GM12878 (cell line): ENCODE data around the gene ZBTB42. TPM values are rescaled to one million over a fixed set of nuclear protein-coding genes. Genes with fewer than 3 reads are reported as not detected.

Source experiments
- ATAC-seq: fragments of 200-7000 bp; cut with Tn5 transposase; 3 replicates; pipeline ENCODE4 v1.9.1; 2020; ENCODE audit warnings: mild to moderate bottlenecking, moderate library complexity
- BruUV-seq: library from RNA; stranded (reverse); fragments of 400-500 nt; replicated peaks from 2 replicates; lab custom pipeline; 2021; lab: Mats Ljungman, UMichigan
- CTCF ChIA-PET: fragments of 300-600 bp; sonication (Branson Sonifier 250); formaldehyde crosslinking; extraction: SDS; loops from one replicate; lab custom pipeline; 2021; ENCODE audit warnings: inconsistent platforms; lab: Yijun Ruan, JAX
- POLR2A ChIA-PET: fragments of 350-600 bp; formaldehyde crosslinking; extraction: SDS; loops from one replicate; lab custom pipeline; 2021; ENCODE audit warnings: inconsistent platforms; lab: Charles Lee
- RAD21 ChIA-PET: fragments of 300-600 bp; sonication (Branson Sonifier 250); formaldehyde crosslinking; loops from one replicate; lab custom pipeline; 2023; ENCODE audit warnings: antibody characterized with exemption; ENCODE audit not compliant: unreplicated experiment; lab: Charles Lee
- SMC1A ChIA-PET: fragments of 300-600 bp; sonication (Branson Sonifier 250); formaldehyde crosslinking; loops from one replicate; lab custom pipeline; 2023; ENCODE audit not compliant: unreplicated experiment, uncharacterized antibody; lab: Charles Lee
- DNase-seq: peaks from one replicate; pipeline ENCODE4 v3.0.0-alpha.2; 2011; ENCODE audit warnings: low read depth, low spot score
- FAIRE-seq: peaks from 3 replicates; lab custom pipeline; 2011; peaks lifted over from hg19 to GRCh38; lab: Jason Lieb, UNC
- H2AFZ ChIP-seq: 2 replicates; pipeline ENCODE4 v1.6.0; 2011; ENCODE audit warnings: low read depth, low read length, control low read depth; ENCODE audit not compliant: control insufficient read depth
- H3K27ac ChIP-seq: 2 replicates; pipeline ENCODE4 v1.5.1; 2011; ENCODE audit warnings: control low read depth; ENCODE audit not compliant: control insufficient read depth, insufficient read depth
- H3K27me3 ChIP-seq, 2 experiments: replicated peaks in 1 of 2; 2 replicates each; pipeline versions ENCODE4 v1.6.0 to v1.6.1; 2011; ENCODE audit warnings: low read length in 1 of 2; ENCODE audit not compliant: control insufficient read depth in 2 of 2, insufficient read depth in 2 of 2
- H3K36me3 ChIP-seq, 2 experiments: 2 replicates each; pipeline ENCODE4 v1.5.1; 2011; ENCODE audit warnings: low read length in 1 of 2; ENCODE audit not compliant: control insufficient read depth in 2 of 2, insufficient read depth in 2 of 2
- H3K4me1 ChIP-seq: 2 replicates; pipeline ENCODE4 v1.6.1; 2011; ENCODE audit warnings: mild to moderate bottlenecking, low read length, moderate library complexity, mixed read lengths; ENCODE audit not compliant: control insufficient read depth, insufficient read depth
- H3K4me2 ChIP-seq: 2 replicates; pipeline ENCODE4 v1.6.0; 2011; ENCODE audit warnings: control low read depth; ENCODE audit not compliant: control insufficient read depth, insufficient read depth
- H3K4me3 ChIP-seq: fragments of 200-600 bp; sonication (generic); 2 replicates; pipeline ENCODE4 v1.5.1; 2016
- H3K79me2 ChIP-seq: 2 replicates; pipeline ENCODE4 v1.6.0; 2011; ENCODE audit warnings: low read length; ENCODE audit not compliant: control insufficient read depth, insufficient read depth
- H3K9ac ChIP-seq: 2 replicates; pipeline ENCODE4 v1.8.0; 2011; ENCODE audit warnings: low read length, control low read depth, mixed read lengths; ENCODE audit not compliant: control insufficient read depth, insufficient read depth
- H3K9me3 ChIP-seq: replicated peaks from 3 replicates; pipeline ENCODE4 v1.5.1; 2011; ENCODE audit warnings: mild to moderate bottlenecking, low read length; ENCODE audit not compliant: control insufficient read depth, insufficient read depth
- H4K20me1 ChIP-seq: 2 replicates; pipeline ENCODE4 v1.6.0; 2011; ENCODE audit not compliant: control insufficient read depth, insufficient read depth
- CHD2 ChIP-seq: IDR thresholded peaks from 2 replicates; pipeline ENCODE4 v1.6.1; 2011; ENCODE audit warnings: low read depth, low read length, improper control_type of control experiment, borderline replicate concordance
- SMC3 ChIP-seq: IDR thresholded peaks from 2 replicates; pipeline ENCODE4 v1.6.1; 2011; ENCODE audit warnings: low read length, improper control_type of control experiment, borderline replicate concordance
- STAT1 ChIP-seq: fragments of 450-650 bp; conservative IDR thresholded peaks from 2 replicates; pipeline ENCODE4 v1.6.1; 2014; ENCODE audit warnings: antibody characterized with exemption, mild to moderate bottlenecking
- SUPT20H ChIP-seq: IDR thresholded peaks from 2 replicates; pipeline ENCODE4 v1.6.1; 2011; ENCODE audit warnings: low read depth, mild to moderate bottlenecking, low read length, moderate library complexity, borderline replicate concordance; ENCODE audit not compliant: control insufficient read depth
- ZNF274 ChIP-seq: IDR thresholded peaks from one replicate; pipeline ENCODE4 v1.8.0; 2011; ENCODE audit not compliant: insufficient read length, insufficient read depth
- whole genome bisulfite sequencing: methylation state at CpG from one replicate; pipeline ENCODE4 v1.1.6; 2016; ENCODE audit warnings: low lambda C conversion rate; ENCODE audit not compliant: insufficient replicate concordance, insufficient coverage; ENCODE audit errors: missing lambda C conversion rate; 5-methylcytosine and 5-hydroxymethylcytosine counted together
- in situ Hi-C: fragments of 300-500 bp; cut with MboI; formaldehyde crosslinking; loops from 9 replicates; pipeline ENCODE4 v1.14.3; 2018; ENCODE audit warnings: mixed read lengths
- intact Hi-C: fragments of 100-400 bp; cut with micrococcal nuclease; formaldehyde crosslinking; loops from one replicate; pipeline ENCODE4 v1.14.2; 2022; ENCODE audit not compliant: unreplicated experiment
- polyA plus RNA-seq, 11 experiments: library from polyadenylated mRNA; depleted of rRNA in 4 of 11; unstranded in 6 of 11; stranded (reverse) in 5 of 11; fragments of >200 nt; fragmentation: Nextera tagmentation in 4 of 11; fragmentation: Illumina TruSeq in 1 of 11; extraction: Ambion mirVana in 4 of 11; extraction: Trizol in 1 of 11; gene quantifications; 1 replicate in 1 of 11; 2 replicates in 10 of 11; pipeline versions ENCODE4 v1.2.1 to v1.2.3, GENCODE V29; 2011 to 2016; ENCODE audit warnings: inconsistent platforms in 2 of 11, missing spikeins in 2 of 11, low read depth in 1 of 11
- total RNA-seq, 4 experiments: library from RNA; depleted of rRNA in 3 of 4; stranded (reverse); fragments of >200 nt in 3 of 4; fragmentation: Illumina TruSeq in 1 of 4; extraction: Trizol in 1 of 4; gene quantifications; 2 replicates each; pipeline versions ENCODE4 v1.2.1 to v1.2.3, GENCODE V29; 2013 to 2021
- TF ChIP-seq, protein P1 (sequence below): IDR thresholded peaks from 2 replicates; pipeline ENCODE4 v1.6.1; 2012; ENCODE audit warnings: low read length, inconsistent platforms
- TF ChIP-seq, protein P2 (sequence below): IDR thresholded peaks from 2 replicates; pipeline ENCODE4 v1.6.1; 2012; ENCODE audit warnings: low read depth, low read length, improper control_type of control experiment
- TF ChIP-seq, protein P3 (sequence below): fragments of 450-650 bp; IDR thresholded peaks from 2 replicates; pipeline ENCODE4 v1.6.1; 2016; ENCODE audit warnings: mild to moderate bottlenecking, moderate library complexity, borderline replicate concordance
- TF ChIP-seq, protein P4 (sequence below): IDR thresholded peaks from 2 replicates; pipeline ENCODE4 v1.6.1; 2011; ENCODE audit warnings: borderline replicate concordance, low read depth, mild to moderate bottlenecking, moderate library complexity, low read length; ENCODE audit not compliant: insufficient read depth, poor library complexity, severe bottlenecking
- TF ChIP-seq, protein P5 (sequence below): IDR thresholded peaks from 2 replicates; pipeline ENCODE4 v1.6.1; 2011; ENCODE audit warnings: borderline replicate concordance, low read depth, mild to moderate bottlenecking, moderate library complexity, mixed read lengths, low read length; ENCODE audit not compliant: insufficient read depth; ENCODE audit errors: extremely low read length

ZBTB42 gene
- total and polyA plus RNA-seq, 10 of the 15 experiments (the other 5 are each of a cell fraction or from before 2014, with no cell fraction given): 0.05 to 1.2 (median 0.37) TPM; not detected in 2

DNA sequence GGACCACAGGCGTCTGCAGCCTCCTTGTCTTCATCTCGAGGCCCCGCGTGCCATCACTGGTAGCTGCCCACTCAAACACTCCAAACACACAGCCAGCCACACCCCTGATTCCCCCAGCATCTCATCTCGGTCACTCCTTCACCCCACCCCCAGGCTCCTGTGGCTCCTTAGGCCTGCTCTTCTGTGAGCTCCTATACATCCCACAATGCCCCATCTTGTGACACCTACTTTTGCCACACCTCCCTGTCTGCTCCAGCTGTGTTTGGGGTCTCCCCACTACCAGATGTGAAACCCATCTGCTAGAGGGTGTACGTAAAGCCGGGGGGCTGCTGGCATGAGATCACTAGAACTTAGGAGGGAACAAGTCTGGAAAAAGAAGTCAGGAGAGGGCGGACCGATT lies 9.5 kb upstream of the ZBTB42 start:
- Histone ChIP-seq H3K9me3 (no peaks in the 10 kb centered on the region), H2AFZ (no peak overlapping the region), H3K27me3 (no peaks in the 10 kb centered on the region), H4K20me1 (peaks cover 3% of the 10 kb centered on the region; the same call in 1 of the 2 replicates), H3K36me3 (peaks cover 0 to 8% of the 10 kb centered on the region in 2 experiments; a peak in 2 of 4 replicates), H3K4me1 (peaks cover 16% of the 10 kb centered on the region), H3K4me3 (no peak overlapping the region), H3K4me2 (no peak overlapping the region), H3K79me2 (peaks cover 26% of the 10 kb centered on the region), H3K9ac (no peak overlapping the region), H3K27ac (no peak overlapping the region)
- BruUV-seq: no TSS peak
- DNase-seq: no peak
- in situ Hi-C loops (no loop called here), intact Hi-C loops (no loop called here)
- ChIA-PET SMC1A (no interaction called here), POLR2A (interaction anchor here (1.0 kb wide), 1 partner anchor 61 kb away, joined by 3 read pairs; no protein-coding TSS in a partner anchor), RAD21 (no interaction called here), CTCF (interaction anchor here (0.9 to 1.0 kb wide), 2 partner anchors 23 to 144 kb away, joined by 3 read pairs; no protein-coding TSS in a partner anchor)
- 91% methylated on average over 9 of the region's 9 CpGs for WGBS
- no peak for ATAC-seq
- no peak for FAIRE-seq
- TF ChIP-seq, protein P1, sequence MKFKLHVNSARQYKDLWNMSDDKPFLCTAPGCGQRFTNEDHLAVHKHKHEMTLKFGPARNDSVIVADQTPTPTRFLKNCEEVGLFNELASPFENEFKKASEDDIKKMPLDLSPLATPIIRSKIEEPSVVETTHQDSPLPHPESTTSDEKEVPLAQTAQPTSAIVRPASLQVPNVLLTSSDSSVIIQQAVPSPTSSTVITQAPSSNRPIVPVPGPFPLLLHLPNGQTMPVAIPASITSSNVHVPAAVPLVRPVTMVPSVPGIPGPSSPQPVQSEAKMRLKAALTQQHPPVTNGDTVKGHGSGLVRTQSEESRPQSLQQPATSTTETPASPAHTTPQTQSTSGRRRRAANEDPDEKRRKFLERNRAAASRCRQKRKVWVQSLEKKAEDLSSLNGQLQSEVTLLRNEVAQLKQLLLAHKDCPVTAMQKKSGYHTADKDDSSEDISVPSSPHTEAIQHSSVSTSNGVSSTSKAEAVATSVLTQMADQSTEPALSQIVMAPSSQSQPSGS: no peak
- TF ChIP-seq, protein P2, sequence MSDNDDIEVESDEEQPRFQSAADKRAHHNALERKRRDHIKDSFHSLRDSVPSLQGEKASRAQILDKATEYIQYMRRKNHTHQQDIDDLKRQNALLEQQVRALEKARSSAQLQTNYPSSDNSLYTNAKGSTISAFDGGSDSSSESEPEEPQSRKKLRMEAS: no peak
- TF ChIP-seq CHD2 (no peak), SMC3 (no peak), SUPT20H (no peak), ZNF274 (no peak), STAT1 (no peak)
- TF ChIP-seq, protein P3, sequence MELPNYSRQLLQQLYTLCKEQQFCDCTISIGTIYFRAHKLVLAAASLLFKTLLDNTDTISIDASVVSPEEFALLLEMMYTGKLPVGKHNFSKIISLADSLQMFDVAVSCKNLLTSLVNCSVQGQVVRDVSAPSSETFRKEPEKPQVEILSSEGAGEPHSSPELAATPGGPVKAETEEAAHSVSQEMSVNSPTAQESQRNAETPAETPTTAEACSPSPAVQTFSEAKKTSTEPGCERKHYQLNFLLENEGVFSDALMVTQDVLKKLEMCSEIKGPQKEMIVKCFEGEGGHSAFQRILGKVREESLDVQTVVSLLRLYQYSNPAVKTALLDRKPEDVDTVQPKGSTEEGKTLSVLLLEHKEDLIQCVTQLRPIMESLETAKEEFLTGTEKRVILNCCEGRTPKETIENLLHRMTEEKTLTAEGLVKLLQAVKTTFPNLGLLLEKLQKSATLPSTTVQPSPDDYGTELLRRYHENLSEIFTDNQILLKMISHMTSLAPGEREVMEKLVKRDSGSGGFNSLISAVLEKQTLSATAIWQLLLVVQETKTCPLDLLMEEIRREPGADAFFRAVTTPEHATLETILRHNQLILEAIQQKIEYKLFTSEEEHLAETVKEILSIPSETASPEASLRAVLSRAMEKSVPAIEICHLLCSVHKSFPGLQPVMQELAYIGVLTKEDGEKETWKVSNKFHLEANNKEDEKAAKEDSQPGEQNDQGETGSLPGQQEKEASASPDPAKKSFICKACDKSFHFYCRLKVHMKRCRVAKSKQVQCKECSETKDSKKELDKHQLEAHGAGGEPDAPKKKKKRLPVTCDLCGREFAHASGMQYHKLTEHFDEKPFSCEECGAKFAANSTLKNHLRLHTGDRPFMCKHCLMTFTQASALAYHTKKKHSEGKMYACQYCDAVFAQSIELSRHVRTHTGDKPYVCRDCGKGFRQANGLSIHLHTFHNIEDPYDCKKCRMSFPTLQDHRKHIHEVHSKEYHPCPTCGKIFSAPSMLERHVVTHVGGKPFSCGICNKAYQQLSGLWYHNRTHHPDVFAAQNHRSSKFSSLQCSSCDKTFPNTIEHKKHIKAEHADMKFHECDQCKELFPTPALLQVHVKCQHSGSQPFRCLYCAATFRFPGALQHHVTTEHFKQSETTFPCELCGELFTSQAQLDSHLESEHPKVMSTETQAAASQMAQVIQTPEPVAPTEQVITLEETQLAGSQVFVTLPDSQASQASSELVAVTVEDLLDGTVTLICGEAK: no peak
- TF ChIP-seq, protein P4, sequence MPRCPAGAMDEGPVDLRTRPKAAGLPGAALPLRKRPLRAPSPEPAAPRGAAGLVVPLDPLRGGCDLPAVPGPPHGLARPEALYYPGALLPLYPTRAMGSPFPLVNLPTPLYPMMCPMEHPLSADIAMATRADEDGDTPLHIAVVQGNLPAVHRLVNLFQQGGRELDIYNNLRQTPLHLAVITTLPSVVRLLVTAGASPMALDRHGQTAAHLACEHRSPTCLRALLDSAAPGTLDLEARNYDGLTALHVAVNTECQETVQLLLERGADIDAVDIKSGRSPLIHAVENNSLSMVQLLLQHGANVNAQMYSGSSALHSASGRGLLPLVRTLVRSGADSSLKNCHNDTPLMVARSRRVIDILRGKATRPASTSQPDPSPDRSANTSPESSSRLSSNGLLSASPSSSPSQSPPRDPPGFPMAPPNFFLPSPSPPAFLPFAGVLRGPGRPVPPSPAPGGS: no peak
- TF ChIP-seq, protein P5, sequence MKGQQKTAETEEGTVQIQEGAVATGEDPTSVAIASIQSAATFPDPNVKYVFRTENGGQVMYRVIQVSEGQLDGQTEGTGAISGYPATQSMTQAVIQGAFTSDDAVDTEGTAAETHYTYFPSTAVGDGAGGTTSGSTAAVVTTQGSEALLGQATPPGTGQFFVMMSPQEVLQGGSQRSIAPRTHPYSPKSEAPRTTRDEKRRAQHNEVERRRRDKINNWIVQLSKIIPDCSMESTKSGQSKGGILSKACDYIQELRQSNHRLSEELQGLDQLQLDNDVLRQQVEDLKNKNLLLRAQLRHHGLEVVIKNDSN: no peak
